Spleen (tissue), 11 donors: ENCODE measurements around the gene SLC35E2B. TPM values are rescaled to one million over a fixed set of nuclear protein-coding genes. Genes with fewer than 3 reads are reported as not detected.
"Not testable (repeated sequence)": the region's sequence is repeated elsewhere in the genome, so short reads cannot be mapped to it uniquely, and the experiment has no call there.

Experiments used
- DNase-seq: peaks from one replicate; pipeline ENCODE4 v3.0.0-alpha.2; 2020
- H3K27ac ChIP-seq, 8 donors: fragments of 200-600 bp; sonication (generic) in 7 of 8; 1 replicate in 4 of 8; 2 replicates in 4 of 8; pipeline versions ENCODE4 v1.5.0 to v1.8.0; 2016 to 2021; ENCODE audit warnings: inconsistent platforms in 4 of 8, mild to moderate bottlenecking in 4 of 8, moderate library complexity in 1 of 8
- H3K27me3 ChIP-seq, 7 donors: fragments of 200-600 bp; sonication (generic) in 6 of 7; replicated peaks in 1 of 7; 1 replicate in 4 of 7; 2 replicates in 3 of 7; pipeline versions ENCODE4 v1.5.0 to v1.8.0; 2016 to 2021; ENCODE audit warnings: inconsistent platforms in 3 of 7, mild to moderate bottlenecking in 1 of 7
- H3K36me3 ChIP-seq, 6 donors: fragments of 200-600 bp; sonication (generic) in 5 of 6; 1 replicate in 4 of 6; 2 replicates in 2 of 6; pipeline versions ENCODE4 v1.5.0 to v1.8.0; 2016 to 2021; ENCODE audit warnings: inconsistent platforms in 2 of 6
- H3K4me1 ChIP-seq, 6 donors: fragments of 200-600 bp; sonication (generic) in 5 of 6; 1 replicate in 3 of 6; 2 replicates in 3 of 6; pipeline versions ENCODE4 v1.5.0 to v1.8.0; 2016 to 2021; ENCODE audit warnings: inconsistent platforms in 3 of 6
- H3K4me3 ChIP-seq, 8 donors: fragments of 200-600 bp; sonication (generic) in 7 of 8; 1 replicate in 4 of 8; 2 replicates in 4 of 8; pipeline versions ENCODE4 v1.5.0 to v1.8.0; 2016 to 2021; ENCODE audit warnings: inconsistent platforms in 4 of 8, mild to moderate bottlenecking in 4 of 8, moderate library complexity in 2 of 8
- H3K9me3 ChIP-seq, 8 donors: fragments of 200-600 bp; sonication (generic) in 7 of 8; 1 replicate in 4 of 8; 2 replicates in 4 of 8; pipeline versions ENCODE4 v1.5.0 to v1.8.0; 2016 to 2021; ENCODE audit warnings: inconsistent platforms in 4 of 8
- POLR2A ChIP-seq, 3 donors: fragments of 450-650 bp; IDR thresholded peaks; one replicate each; pipeline ENCODE4 v1.5.1; 2017; ENCODE audit warnings: antibody characterized with exemption in 3 of 3, mild to moderate bottlenecking in 1 of 3
- POLR2AphosphoS5 ChIP-seq, 3 donors: sonication (generic); formaldehyde crosslinking; IDR thresholded peaks; one replicate each; pipeline ENCODE4 v1.5.1; 2017; ENCODE audit warnings: antibody characterized with exemption in 3 of 3
- WGBS, 5 donors: extraction: QIAGEN DNeasy Blood & Tissue Kit in 3 of 5; methylation state at CpG; one replicate each; pipeline versions ENCODE4 v1.1.5 to v1.1.7; 2013 to 2018; 5-methylcytosine and 5-hydroxymethylcytosine counted together
- intact Hi-C: fragments of 100-400 bp; cut with DNase I; formaldehyde crosslinking; loops from one replicate; pipeline ENCODE4 v1.15.0; 2023; ENCODE audit warnings: low total_unique reads
- polyA plus RNA-seq, 3 donors: library from polyadenylated mRNA; stranded (reverse); fragments of 200-250 nt; gene quantifications; one replicate each; pipeline ENCODE4 v1.2.1, GENCODE V29; 2013
- total RNA-seq, 7 donors: library from RNA; depleted of rRNA in 3 of 7; stranded (reverse); fragments of >200 nt in 3 of 7; fragmentation: NEBNext Ultra II Directional in 4 of 7; extraction: Animal tissue kit (Norgen Biotek cat#: 25700) in 4 of 7; gene quantifications; one replicate each; pipeline versions ENCODE4 v1.1.0 to v1.2.1, GENCODE V29; 2016 to 2021
- TF ChIP-seq, protein P1 (sequence below), 11 experiments: fragments of 200-600 bp in 7 of 11; fragments of 450-650 bp in 4 of 11; sonication (generic) in 4 of 11; IDR thresholded peaks in 8 of 11; conservative IDR thresholded peaks in 3 of 11; 1 replicate in 7 of 11; 2 replicates in 4 of 11; pipeline versions ENCODE4 v1.4.0 to v1.8.0; 2016 to 2021; ENCODE audit warnings: antibody characterized with exemption in 11 of 11, inconsistent platforms in 4 of 11, mild to moderate bottlenecking in 1 of 11
- donor health status: healthy with polysubstance abuse.
- donor health status: DM: no; HTN: no; CAD: no; lungs with moderate emphysema.
- donor health status: DM: no; HTN: no; CAD: no.
- donor health status: Bipolar disorder and iron deficiency.
- donor health status: healthy.
- donor health status: DM: no; HTN: no; CAD: no.
- donor health status: DM: yes; HTN: yes; CAD: no.

The SLC35E2B gene
- total and polyA plus RNA-seq, 10 donors: 18.3 to 105 (median 55.3) TPM

DNA sequence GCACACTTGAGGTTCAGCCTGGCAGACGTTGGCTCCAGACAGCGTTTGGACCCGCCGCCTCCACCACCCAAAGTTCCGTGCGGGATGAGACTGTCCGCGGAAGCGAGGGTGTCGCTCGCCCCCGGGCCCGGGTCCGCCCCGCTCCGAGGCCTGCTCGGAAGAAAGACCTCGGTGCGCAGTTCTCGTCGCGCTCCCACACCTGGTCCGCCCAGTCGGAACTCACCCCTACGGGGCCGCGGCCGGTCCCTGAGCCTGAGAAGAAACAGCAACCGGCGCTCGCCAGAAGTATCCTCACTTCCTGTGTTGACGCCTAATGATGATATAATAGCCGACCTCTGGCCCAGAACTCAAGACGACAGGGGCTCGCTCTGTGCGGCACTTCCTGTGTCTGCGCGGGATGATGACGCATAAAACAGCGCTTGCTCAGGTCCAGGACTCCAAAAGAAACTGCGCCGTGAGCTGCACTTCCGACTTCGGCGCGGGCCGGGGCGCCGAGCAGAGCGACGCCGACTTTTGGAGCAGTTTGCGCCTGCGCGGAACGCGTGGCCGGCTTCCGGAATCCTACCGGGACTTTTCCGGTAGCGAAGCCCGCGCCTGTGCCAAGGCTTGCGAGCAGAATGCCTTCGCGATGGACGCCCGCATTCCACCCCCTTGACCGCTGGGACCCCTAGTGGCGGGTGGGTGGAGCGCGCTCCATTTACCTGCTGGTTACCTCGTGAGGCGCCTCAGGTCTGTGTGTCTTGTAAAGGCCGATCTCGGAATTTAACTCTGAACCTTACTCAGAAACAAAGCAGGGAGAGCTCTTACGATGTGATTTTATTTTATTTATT lies 31.7 kb upstream of the SLC35E2B start, which contains the start of gene CDK11A:
CDK11A (minus strand) TSS at position 323 of the 830 bp plus-strand sequence. CDS start 1,539 bp downstream, outside the sequence.
- peak within 1 kb of the TSS; percentile 86 to 96 (median 92) for H3K27ac ChIP-seq
- WGBS, 5 donors: 0 to 1% (median 0%) methylated on average over 18 to 62 of the region's 78 CpGs

DNA sequence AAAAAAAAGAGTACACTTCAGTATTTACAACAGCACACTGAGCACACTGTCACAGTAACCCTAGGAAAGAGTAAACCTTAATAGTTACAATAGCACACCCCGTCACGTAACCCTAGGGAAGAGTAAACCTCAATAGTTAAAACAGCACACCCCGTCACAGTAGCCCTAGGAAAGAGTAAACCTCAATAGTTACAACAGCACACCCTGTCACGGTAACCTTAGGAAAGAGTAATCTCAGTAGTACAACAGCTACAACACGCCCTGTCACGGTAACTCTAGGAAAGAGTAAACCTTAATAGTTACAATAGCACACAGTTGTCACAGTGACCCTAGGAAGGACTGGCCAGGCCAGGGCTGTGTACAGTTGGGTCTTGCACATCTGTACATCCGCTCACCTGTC lies 28.6 kb upstream of the SLC35E2B start:
- Histone ChIP-seq H3K27me3 (no peaks in the 10 kb centered on the region), H3K4me1 (peaks cover 0 to 15% (median 10%) of the 10 kb centered on the region in 6 donors), H3K36me3 (peaks cover 0 to 55% (median 26%) of the 10 kb centered on the region in 6 donors), H3K27ac (no peak overlapping the region), H3K9me3 (no peaks in the 10 kb centered on the region), H3K4me3 (no peak overlapping the region)
- no peak for DNase-seq
- TF ChIP-seq POLR2AphosphoS5 (IDR thresholded peaks at IDR 0.05) (no peak), POLR2A (IDR thresholded peaks at IDR 0.05) (no peak)
- TF ChIP-seq, protein P1, sequence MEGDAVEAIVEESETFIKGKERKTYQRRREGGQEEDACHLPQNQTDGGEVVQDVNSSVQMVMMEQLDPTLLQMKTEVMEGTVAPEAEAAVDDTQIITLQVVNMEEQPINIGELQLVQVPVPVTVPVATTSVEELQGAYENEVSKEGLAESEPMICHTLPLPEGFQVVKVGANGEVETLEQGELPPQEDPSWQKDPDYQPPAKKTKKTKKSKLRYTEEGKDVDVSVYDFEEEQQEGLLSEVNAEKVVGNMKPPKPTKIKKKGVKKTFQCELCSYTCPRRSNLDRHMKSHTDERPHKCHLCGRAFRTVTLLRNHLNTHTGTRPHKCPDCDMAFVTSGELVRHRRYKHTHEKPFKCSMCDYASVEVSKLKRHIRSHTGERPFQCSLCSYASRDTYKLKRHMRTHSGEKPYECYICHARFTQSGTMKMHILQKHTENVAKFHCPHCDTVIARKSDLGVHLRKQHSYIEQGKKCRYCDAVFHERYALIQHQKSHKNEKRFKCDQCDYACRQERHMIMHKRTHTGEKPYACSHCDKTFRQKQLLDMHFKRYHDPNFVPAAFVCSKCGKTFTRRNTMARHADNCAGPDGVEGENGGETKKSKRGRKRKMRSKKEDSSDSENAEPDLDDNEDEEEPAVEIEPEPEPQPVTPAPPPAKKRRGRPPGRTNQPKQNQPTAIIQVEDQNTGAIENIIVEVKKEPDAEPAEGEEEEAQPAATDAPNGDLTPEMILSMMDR (IDR thresholded peaks at IDR 0.05 in 8 of 11, conservative IDR thresholded peaks at IDR 0.05 in 3 of 11): no peak
- 71 to 83% (median 79%) methylated on average over 7 of the region's 7 CpGs for WGBS, 5 donors
- intact Hi-C loops: loop anchor here (10.0 kb wide), 1 partner anchor 56 kb away; no protein-coding TSS in a partner anchor

More for the DNA sequence above, 31.7 kb upstream of the SLC35E2B start, which contains the start of gene CDK11A:
- intact Hi-C loops: loop anchor here (10.0 kb wide), 1 partner anchor 59 kb away; no protein-coding TSS in a partner anchor
- peak within 1 kb of the TSS; percentile 59 to 70 (median 63) for H3K4me3 ChIP-seq
- peaks cover 2 to 25% (median 16%) of the 10 kb centered on the region in 6 donors for H3K4me1 ChIP-seq
- TF ChIP-seq, protein P1 (IDR thresholded peaks at IDR 0.05 in 8 of 11, conservative IDR thresholded peaks at IDR 0.05 in 3 of 11): peak in 9 of 11 experiments; percentile 23 to 64 (median 55)
- peak; percentile 94 to 97 (median 95) for TF ChIP-seq POLR2AphosphoS5 (IDR thresholded peaks at IDR 0.05)
- peak in 2 of 3 donors; percentile 61 to 78 for TF ChIP-seq POLR2A (IDR thresholded peaks at IDR 0.05)
- H3K9me3 ChIP-seq, H3K27me3 ChIP-seq: not testable (repeated sequence)
- peak; percentile 100 for DNase-seq
- H3K36me3 ChIP-seq: peaks cover 0 to 47% (median 18%) of the 10 kb centered on the region in 6 donors

DNA sequence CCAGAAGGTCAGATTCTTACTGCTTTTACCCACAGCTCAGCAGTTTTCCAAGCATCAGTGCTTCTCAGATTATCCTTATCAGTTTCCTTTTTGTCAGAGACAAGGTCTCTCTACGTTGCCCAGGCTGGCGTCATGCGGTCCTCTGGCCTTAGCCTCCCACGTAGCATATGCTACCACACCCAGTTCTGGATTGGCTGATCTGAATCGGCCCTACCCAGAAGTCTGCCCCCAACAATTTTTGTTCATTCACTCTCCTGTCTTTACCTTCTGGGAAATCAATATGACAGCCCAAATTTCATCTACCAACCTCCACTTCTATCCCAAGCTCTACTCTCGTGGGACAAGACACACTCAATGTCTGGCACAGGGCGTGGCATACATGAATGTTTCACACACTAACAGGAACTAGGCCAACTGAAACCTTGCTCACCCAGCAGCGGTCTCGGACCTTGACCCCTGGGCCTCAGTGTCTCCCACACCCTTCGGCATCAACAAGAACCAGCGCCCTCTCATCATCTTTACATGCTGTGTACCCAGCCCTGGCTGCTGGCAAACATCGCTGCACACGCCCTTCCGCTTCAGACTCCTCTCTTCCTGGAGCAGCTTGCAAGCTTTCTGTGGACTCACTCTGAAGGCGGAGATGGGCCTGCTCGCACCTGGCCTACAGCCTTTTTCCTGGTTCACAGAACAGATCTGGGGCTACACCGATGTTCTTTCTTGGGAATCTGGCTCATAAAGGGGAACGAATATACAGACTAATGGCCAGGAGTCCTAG lies 22.7 kb upstream of the SLC35E2B start:
- peak overlapping the region in 5 of 8 donors; percentile 21 to 64 (median 41) for H3K27ac ChIP-seq
- H3K4me1 ChIP-seq, H3K4me3 ChIP-seq, intact Hi-C loops, DNase-seq, H3K27me3 ChIP-seq, H3K9me3 ChIP-seq: not testable (repeated sequence)
- TF ChIP-seq POLR2AphosphoS5 (IDR thresholded peaks at IDR 0.05): peak in 1 of 3 donors; percentile 15
- peaks cover 0 to 59% (median 20%) of the 10 kb centered on the region in 6 donors for H3K36me3 ChIP-seq
- 75 to 84% (median 82%) methylated on average over 8 to 15 of the region's 18 CpGs for WGBS, 5 donors

DNA sequence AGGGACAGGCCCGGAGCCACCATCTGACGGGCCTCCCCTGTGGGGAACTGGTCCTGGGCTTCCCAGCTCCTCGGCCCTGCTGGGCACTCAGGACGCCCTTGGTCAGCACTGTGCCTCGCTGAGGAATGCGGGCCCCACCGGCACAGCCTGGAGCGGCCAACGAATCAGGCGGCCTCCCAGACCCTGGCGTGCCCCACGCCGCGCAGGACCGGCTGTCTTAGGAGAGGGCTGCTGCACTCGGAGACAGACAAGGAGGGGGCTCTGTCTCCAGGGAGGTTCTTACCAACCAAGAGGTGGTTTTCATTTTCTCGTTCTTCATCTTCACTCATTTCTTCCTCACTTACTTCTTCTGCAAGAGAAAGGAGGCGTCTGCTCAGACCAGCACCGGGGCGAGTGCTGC lies 15.3 kb upstream of the SLC35E2B start:
- DNase-seq, H3K27me3 ChIP-seq, H3K4me3 ChIP-seq, H3K4me1 ChIP-seq, intact Hi-C loops, H3K9me3 ChIP-seq, H3K27ac ChIP-seq: not testable (repeated sequence)
- WGBS, 5 donors: 96 to 100% (median 96%) methylated on average over 1 to 16 of the region's 20 CpGs; no CpG with 5 or more reads in 2 of the 5 donors
- peaks cover 0 to 52% (median 24%) of the 10 kb centered on the region in 6 donors for H3K36me3 ChIP-seq

DNA sequence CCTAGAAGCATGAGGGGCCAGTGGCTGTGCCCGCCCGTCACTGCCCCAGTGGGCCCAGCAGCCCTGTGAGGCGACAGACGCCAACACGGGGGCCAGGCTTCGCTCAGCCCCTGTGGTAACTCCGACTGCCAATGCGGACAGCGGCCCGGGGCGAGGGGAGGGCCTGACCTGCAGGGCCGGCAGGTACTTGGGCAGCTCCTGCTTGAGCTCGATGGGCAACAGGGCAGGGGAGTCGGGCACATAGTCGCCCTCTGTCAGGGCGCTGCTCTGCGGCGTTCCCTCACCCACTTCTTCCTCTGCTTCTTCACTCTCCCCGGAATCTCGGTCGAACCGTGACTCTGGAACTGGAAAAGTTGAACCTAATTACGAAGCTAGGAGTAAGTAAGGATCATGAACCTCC lies 14.6 kb upstream of the SLC35E2B start:
- DNase-seq, intact Hi-C loops, H3K4me1 ChIP-seq, H3K4me3 ChIP-seq, H3K27ac ChIP-seq, H3K27me3 ChIP-seq, H3K9me3 ChIP-seq: not testable (repeated sequence)
- WGBS, 5 donors: 91 to 100% (median 100%) methylated on average over 2 to 20 of the region's 23 CpGs; no CpG with 5 or more reads in 1 of the 5 donors
- H3K36me3 ChIP-seq: peaks cover 0 to 52% (median 24%) of the 10 kb centered on the region in 6 donors

DNA sequence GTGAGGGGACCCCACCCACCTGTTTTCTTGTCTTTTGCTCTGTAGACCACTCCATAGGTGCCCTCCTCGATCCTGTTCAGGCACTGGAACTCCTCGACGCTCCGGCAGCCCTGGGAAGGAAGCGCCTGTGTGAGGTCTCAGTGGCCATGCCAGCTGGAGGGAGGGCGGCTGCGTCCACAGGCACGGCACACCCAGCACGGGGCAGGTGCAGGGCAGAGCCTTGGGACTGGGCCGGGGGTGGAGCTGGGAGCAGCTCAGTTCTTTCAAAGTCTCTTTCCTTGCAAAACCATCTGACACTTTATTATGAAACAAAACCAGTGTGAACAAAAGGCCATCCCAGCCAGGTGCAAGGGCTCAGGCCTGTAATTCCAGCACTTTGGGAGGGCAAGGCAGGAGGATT lies 13.0 kb upstream of the SLC35E2B start:
- H3K4me3 ChIP-seq, H3K27ac ChIP-seq, intact Hi-C loops, H3K27me3 ChIP-seq, H3K9me3 ChIP-seq, DNase-seq, H3K4me1 ChIP-seq: not testable (repeated sequence)
- peaks cover 0 to 49% (median 24%) of the 10 kb centered on the region in 6 donors for H3K36me3 ChIP-seq
- 96 to 100% (median 100%) methylated on average over 3 to 5 of the region's 10 CpGs; no CpG with 5 or more reads in 2 of the 5 donors for WGBS, 5 donors

DNA sequence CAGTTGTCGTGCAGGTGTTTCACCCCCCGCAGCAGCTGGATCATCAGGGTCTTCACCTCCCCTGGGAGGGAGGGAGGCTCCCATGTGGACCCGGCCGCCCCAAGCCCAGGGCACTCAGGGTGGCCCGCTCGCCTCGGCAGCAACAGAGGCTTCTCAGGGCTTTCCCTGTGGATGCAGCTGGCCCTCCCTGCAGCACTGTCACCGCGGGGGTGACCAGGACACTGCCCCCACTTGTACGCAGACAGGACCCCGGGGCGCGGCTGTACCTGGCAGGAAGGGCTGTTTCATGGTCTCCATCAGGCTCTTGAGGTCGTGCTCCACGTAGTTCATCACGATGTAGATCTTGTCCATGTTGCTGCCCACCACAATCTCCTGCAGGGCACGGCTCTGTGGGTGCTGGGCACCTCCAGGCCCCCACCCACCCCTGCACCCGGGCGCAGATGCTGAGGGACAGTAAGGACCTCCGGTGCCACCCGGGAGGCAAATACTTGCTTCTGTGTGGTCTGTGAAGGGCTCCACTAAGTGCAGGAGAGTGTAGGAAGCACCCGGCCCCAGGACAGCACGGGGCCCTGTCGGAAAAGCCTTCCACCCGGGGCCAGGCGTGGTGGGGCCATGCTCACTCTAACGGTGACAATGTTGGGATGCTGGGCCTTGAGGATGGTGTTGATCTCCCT lies 11.8 kb upstream of the SLC35E2B start:
- WGBS, 5 donors: 87 to 98% (median 94%) methylated on average over 3 to 27 of the region's 27 CpGs

More for the DNA sequence above, 11.8 kb upstream of the SLC35E2B start:
- intact Hi-C loops, H3K27ac ChIP-seq, H3K27me3 ChIP-seq, DNase-seq, H3K4me1 ChIP-seq, H3K9me3 ChIP-seq, H3K4me3 ChIP-seq: not testable (repeated sequence)
- H3K36me3 ChIP-seq: peaks cover 0 to 49% (median 24%) of the 10 kb centered on the region in 6 donors
